ENCODE measurements around the gene CREB5. TPM values are rescaled to one million over a fixed set of nuclear protein-coding genes. Genes with fewer than 3 reads are reported as not detected.
"Not testable (repeated sequence)": the region's sequence is repeated elsewhere in the genome, so short reads cannot be mapped to it uniquely, and the experiment has no call there.

The CREB5 gene
- total RNA-seq, 4 donors from 2014 or later = 0.90 to 10.1 (median 4.9) TPM

GRCh38 chr7:28782362-28782761 is 370.0 kb downstream of the CREB5 start:
- intact Hi-C loops (cut with DNase I; ENCODE audit: low total_unique reads) = no loop called here
- Histone ChIP-seq H3K4me1 (no peaks in the 10 kb centered on the region), H3K27ac (no peak overlapping the region), H3K27me3 (no peaks in the 10 kb centered on the region), H3K36me3 (no peaks in the 10 kb centered on the region), H3K9me3 (no peaks in the 10 kb centered on the region), H3K4me3 (no peak overlapping the region)
- no peak for ATAC-seq
- TF ChIP-seq CTCF (IDR thresholded peaks at IDR 0.05 in 4 of 5, conservative IDR thresholded peaks at IDR 0.05 in 1 of 5) = no peak
- no peak for TF ChIP-seq POLR2A (IDR thresholded peaks at IDR 0.05)
- in situ Hi-C loops (cut with MboI; ENCODE audit: low sequenced_read_pairs in 4 of 4) = no loop called here
- DNase-seq = no peak

GRCh38 chr7:28784171-28784902 is 372.0 kb downstream of the CREB5 start:
- Histone ChIP-seq H3K36me3 (no peaks in the 10 kb centered on the region), H3K4me3 (no peak overlapping the region), H3K27ac (no peak overlapping the region), H3K27me3 (no peaks in the 10 kb centered on the region), H3K9me3 (no peaks in the 10 kb centered on the region), H3K4me1 (no peaks in the 10 kb centered on the region)
- DNase-seq (no peak), ATAC-seq (no peak)
- no peak for TF ChIP-seq CTCF (IDR thresholded peaks at IDR 0.05 in 4 of 5, conservative IDR thresholded peaks at IDR 0.05 in 1 of 5)
- TF ChIP-seq POLR2A (IDR thresholded peaks at IDR 0.05) = no peak
- in situ Hi-C loops (cut with MboI; ENCODE audit: low sequenced_read_pairs in 4 of 4) (no loop called here), intact Hi-C loops (cut with DNase I; ENCODE audit: low total_unique reads) (no loop called here)

GRCh38 chr7:28785041-28785995 is 373.0 kb downstream of the CREB5 start:
- Histone ChIP-seq H3K36me3 (no peaks in the 10 kb centered on the region), H3K9me3 (no peaks in the 10 kb centered on the region), H3K27ac (no peak overlapping the region), H3K4me3 (no peak overlapping the region), H3K4me1 (no peaks in the 10 kb centered on the region), H3K27me3 (no peaks in the 10 kb centered on the region)
- TF ChIP-seq CTCF (IDR thresholded peaks at IDR 0.05 in 4 of 5, conservative IDR thresholded peaks at IDR 0.05 in 1 of 5) (no peak), POLR2A (IDR thresholded peaks at IDR 0.05) (no peak)
- DNase-seq (no peak), ATAC-seq (no peak)
- intact Hi-C loops (cut with DNase I; ENCODE audit: low total_unique reads) = no loop called here
- in situ Hi-C loops (cut with MboI; ENCODE audit: low sequenced_read_pairs in 4 of 4) = no loop called here

GRCh38 chr7:28786156-28786555 is 373.8 kb downstream of the CREB5 start:
- H3K4me1 ChIP-seq; ATAC-seq; intact Hi-C loops (cut with DNase I; ENCODE audit: low total_unique reads); H3K27me3 ChIP-seq; H3K4me3 ChIP-seq; DNase-seq; H3K9me3 ChIP-seq; H3K27ac ChIP-seq; in situ Hi-C loops (cut with MboI; ENCODE audit: low sequenced_read_pairs in 4 of 4); H3K36me3 ChIP-seq: not testable (repeated sequence)

- no peaks in the 10 kb centered on the region for H3K9me3 ChIP-seq
- intact Hi-C loops (cut with DNase I; ENCODE audit: low total_unique reads) = no loop called here
- no peak overlapping the region for H3K4me3 ChIP-seq
- TF ChIP-seq CTCF (IDR thresholded peaks at IDR 0.05 in 4 of 5, conservative IDR thresholded peaks at IDR 0.05 in 1 of 5) = no peak
- no peak for TF ChIP-seq POLR2A (IDR thresholded peaks at IDR 0.05)
- no peak overlapping the region for H3K27ac ChIP-seq
- no peak for ATAC-seq
- no peak for DNase-seq
- no peaks in the 10 kb centered on the region for H3K27me3 ChIP-seq
- in situ Hi-C loops (cut with MboI; ENCODE audit: low sequenced_read_pairs in 4 of 4) = no loop called here
- no peaks in the 10 kb centered on the region for H3K36me3 ChIP-seq
- no peaks in the 10 kb centered on the region for H3K4me1 ChIP-seq
Observed at GRCh38 chr7:28787106-28787505, 374.8 kb downstream of the CREB5 start.

Measured in gastrocnemius medialis (tissue), 4 donors.